IMR-90 (cell line): ENCODE results near the gene TBC1D23. TPM values are rescaled to one million over a fixed set of nuclear protein-coding genes. Genes with fewer than 3 reads are reported as not detected.

Source experiments
- ATAC-seq: fragments of 200-7000 bp; cut with Tn5 transposase; 2 replicates; pipeline ENCODE4 v1.9.1; 2020; ENCODE audit warnings: low read depth, mild to moderate bottlenecking, moderate library complexity
- BruUV-seq: library from RNA; stranded (reverse); fragments of 400-500 nt; replicated peaks from 2 replicates; lab custom pipeline; 2021; lab: Mats Ljungman, UMichigan
- CTCF ChIA-PET: fragments of 300-600 bp; formaldehyde crosslinking; extraction: SDS; loops from one replicate; lab custom pipeline; 2021; ENCODE audit warnings: antibody characterized with exemption; lab: Yijun Ruan, JAX
- POLR2A ChIA-PET: fragments of 300-600 bp; sonication (Branson Sonifier 250); formaldehyde crosslinking; loops from one replicate; lab custom pipeline; 2022; ENCODE audit warnings: antibody characterized with exemption; ENCODE audit not compliant: unreplicated experiment; lab: Charles Lee
- DNase-seq: peaks from one replicate; pipeline ENCODE4 v3.0.0; 2013
- H2AFZ ChIP-seq: replicated peaks from 2 replicates; pipeline ENCODE3; 2013; ENCODE audit warnings: low read length, mild to moderate bottlenecking; ENCODE audit not compliant: poor library complexity
- H2AK5ac ChIP-seq: 2 replicates; pipeline ENCODE4 v1.6.1; 2013; ENCODE audit warnings: low read depth, low read length, inconsistent platforms
- H2AK9ac ChIP-seq: replicated peaks from 2 replicates; pipeline ENCODE3; 2013; ENCODE audit warnings: mild to moderate bottlenecking, low read depth, low read length, moderate library complexity; ENCODE audit not compliant: poor library complexity
- H2BK120ac ChIP-seq: 2 replicates; pipeline ENCODE4 v1.6.1; 2013; ENCODE audit warnings: low read depth, low read length, inconsistent platforms
- H2BK15ac ChIP-seq: 3 replicates; pipeline ENCODE4 v1.6.1; 2013; ENCODE audit warnings: low read depth, low read length, inconsistent platforms
- H2BK20ac ChIP-seq: 2 replicates; pipeline ENCODE4 v1.6.1; 2013; ENCODE audit warnings: low read depth, mild to moderate bottlenecking, inconsistent platforms, low read length, moderate library complexity
- H2BK5ac ChIP-seq: 2 replicates; pipeline ENCODE4 v1.6.1; 2013; ENCODE audit warnings: mild to moderate bottlenecking, low read depth, low read length, inconsistent platforms; ENCODE audit not compliant: poor library complexity, severe bottlenecking
- H3K14ac ChIP-seq: replicated peaks from 2 replicates; pipeline ENCODE4 v1.6.1; 2013; ENCODE audit warnings: low read depth, low read length, inconsistent platforms
- H3K18ac ChIP-seq: 2 replicates; pipeline ENCODE4 v1.6.1; 2013; ENCODE audit warnings: low read depth, low read length, control low read depth
- H3K23ac ChIP-seq: 2 replicates; pipeline ENCODE4 v1.6.1; 2013; ENCODE audit warnings: low read depth, low read length, inconsistent platforms
- H3K27ac ChIP-seq: 2 replicates; pipeline ENCODE4 v1.5.1; 2013; ENCODE audit warnings: mild to moderate bottlenecking, control low read depth, low read length; ENCODE audit not compliant: insufficient read depth
- H3K27me3 ChIP-seq: 2 replicates; pipeline ENCODE4 v1.6.1; 2013; ENCODE audit warnings: low read length; ENCODE audit not compliant: control insufficient read depth, insufficient read depth
- H3K36me3 ChIP-seq: 2 replicates; pipeline ENCODE4 v1.6.1; 2013; ENCODE audit warnings: low read length, mixed read lengths; ENCODE audit not compliant: control insufficient read depth, insufficient read depth
- H3K4ac ChIP-seq: 2 replicates; pipeline ENCODE4 v1.6.1; 2013; ENCODE audit warnings: low read depth, low read length, inconsistent platforms
- H3K4me1 ChIP-seq: 2 replicates; pipeline ENCODE4 v1.6.1; 2013; ENCODE audit warnings: low read length, mixed read lengths; ENCODE audit not compliant: control insufficient read depth, insufficient read depth
- H3K4me2 ChIP-seq: 2 replicates; pipeline ENCODE4 v1.6.1; 2013; ENCODE audit warnings: low read depth, mild to moderate bottlenecking, control low read depth, low read length, moderate library complexity
- H3K4me3 ChIP-seq: 2 replicates; pipeline ENCODE4 v1.5.1; 2013; ENCODE audit warnings: low read depth, mild to moderate bottlenecking, control low read depth, low read length, moderate library complexity; ENCODE audit not compliant: insufficient read depth
- H3K56ac ChIP-seq: 2 replicates; pipeline ENCODE4 v1.6.1; 2013; ENCODE audit warnings: low read length, inconsistent platforms; ENCODE audit not compliant: insufficient read depth; ENCODE audit errors: extremely low read depth
- H3K79me1 ChIP-seq, 2 experiments: 2 replicates each; pipeline ENCODE4 v1.6.1; 2013; ENCODE audit warnings: low read length in 2 of 2, inconsistent platforms in 1 of 2, low read depth in 1 of 2
- H3K9ac ChIP-seq: 2 replicates; pipeline ENCODE4 v1.6.1; 2013; ENCODE audit warnings: low read depth, low read length, control low read depth
- H3K9me1 ChIP-seq: 2 replicates; pipeline ENCODE4 v1.6.1; 2013; ENCODE audit warnings: low read length, inconsistent platforms; ENCODE audit not compliant: insufficient read depth
- H3K9me3 ChIP-seq: 2 replicates; pipeline ENCODE4 v1.6.1; 2013; ENCODE audit warnings: low read length; ENCODE audit not compliant: control insufficient read depth, insufficient read depth
- H4K20me1 ChIP-seq: 2 replicates; pipeline ENCODE4 v1.6.1; 2013; ENCODE audit warnings: low read length, inconsistent platforms; ENCODE audit not compliant: insufficient read depth
- H4K5ac ChIP-seq: 2 replicates; pipeline ENCODE4 v1.6.1; 2013; ENCODE audit warnings: mild to moderate bottlenecking, low read depth, low read length, control low read depth
- H4K8ac ChIP-seq, 2 experiments: 2 replicates each; pipeline ENCODE4 v1.6.1; 2013; ENCODE audit warnings: low read depth in 2 of 2, low read length in 2 of 2, control low read depth in 1 of 2, inconsistent platforms in 1 of 2
- H4K91ac ChIP-seq: 2 replicates; pipeline ENCODE4 v1.6.1; 2013; ENCODE audit warnings: low read depth, low read length, inconsistent platforms; ENCODE audit not compliant: insufficient read depth
- CEBPB ChIP-seq: IDR thresholded peaks from 2 replicates; pipeline ENCODE4 v1.6.1; 2012; ENCODE audit warnings: low read depth, low read length, improper control_type of control experiment
- MAFK ChIP-seq: IDR thresholded peaks from 2 replicates; pipeline ENCODE4 v1.6.1; 2012; ENCODE audit warnings: low read depth, low read length, improper control_type of control experiment
- MAZ ChIP-seq: IDR thresholded peaks from 2 replicates; pipeline ENCODE4 v1.6.1; 2012; ENCODE audit warnings: low read depth, mild to moderate bottlenecking, low read length, improper control_type of control experiment, moderate library complexity, borderline replicate concordance
- POLR2A ChIP-seq: IDR thresholded peaks from 2 replicates; pipeline ENCODE4 v1.6.1; 2012; ENCODE audit warnings: mild to moderate bottlenecking, low read depth, low read length
- RCOR1 ChIP-seq: IDR thresholded peaks from 2 replicates; pipeline ENCODE4 v1.6.1; 2012; ENCODE audit warnings: mild to moderate bottlenecking, low read length, improper control_type of control experiment; ENCODE audit not compliant: insufficient replicate concordance
- WGBS, 2 experiments: methylation state at CpG; one replicate each; pipeline versions ENCODE4 v1.1.5 to v1.1.7; 2013; ENCODE audit warnings: missing lambda C conversion rate in 2 of 2; ENCODE audit not compliant: insufficient read length in 1 of 2; ENCODE audit errors: extremely low coverage in 2 of 2; 5-methylcytosine and 5-hydroxymethylcytosine counted together
- dilution Hi-C: fragments of 300-500 bp; cut with HindIII; formaldehyde crosslinking; loops from one replicate; pipeline ENCODE4 v1.14.3; 2018; ENCODE audit warnings: low sequenced_read_pairs; ENCODE audit not compliant: unreplicated experiment
- in situ Hi-C: fragments of 300-500 bp; cut with MboI; formaldehyde crosslinking; loops from 3 replicates; pipeline ENCODE4 v1.14.3; 2019; ENCODE audit warnings: low sequenced_read_pairs, inconsistent platforms, mixed read lengths
- intact Hi-C: fragments of 100-400 bp; cut with micrococcal nuclease; formaldehyde crosslinking; loops from 2 replicates; pipeline ENCODE4 v1.10.0; 2022
- polyA plus RNA-seq, 3 experiments: library from polyadenylated mRNA; depleted of rRNA; stranded (reverse); fragments of >200 nt; gene quantifications; 2 replicates each; pipeline ENCODE4 v1.2.3, GENCODE V29; 2012; ENCODE audit warnings: low replicate concordance in 1 of 3
- total RNA-seq: library from RNA; depleted of rRNA; stranded (reverse); fragments of >200 nt; gene quantifications from 2 replicates; pipeline ENCODE4 v1.2.3, GENCODE V29; 2012
- TF ChIP-seq, protein P1 (sequence below): conservative IDR thresholded peaks from 2 replicates; pipeline ENCODE4 v1.5.1; 2012; ENCODE audit warnings: mild to moderate bottlenecking, low read depth, low read length, improper control_type of control experiment
- TF ChIP-seq, protein P2 (sequence below): fragments of 150-350 bp; IDR thresholded peaks from 2 replicates; pipeline ENCODE4 v1.6.1; 2016; ENCODE audit warnings: low read depth, mild to moderate bottlenecking, low read length, moderate library complexity, borderline replicate concordance
- TF ChIP-seq, protein P3 (sequence below): fragments of 150-350 bp; IDR thresholded peaks from 2 replicates; pipeline ENCODE4 v1.6.1; 2017; ENCODE audit warnings: mild to moderate bottlenecking, antibody characterized with exemption, low read length, low read depth

TBC1D23 gene
- total and polyA plus RNA-seq, 2 of the 4 experiments (the other 2 are of a cell fraction), result 21.2 to 67.0 TPM

DNA sequence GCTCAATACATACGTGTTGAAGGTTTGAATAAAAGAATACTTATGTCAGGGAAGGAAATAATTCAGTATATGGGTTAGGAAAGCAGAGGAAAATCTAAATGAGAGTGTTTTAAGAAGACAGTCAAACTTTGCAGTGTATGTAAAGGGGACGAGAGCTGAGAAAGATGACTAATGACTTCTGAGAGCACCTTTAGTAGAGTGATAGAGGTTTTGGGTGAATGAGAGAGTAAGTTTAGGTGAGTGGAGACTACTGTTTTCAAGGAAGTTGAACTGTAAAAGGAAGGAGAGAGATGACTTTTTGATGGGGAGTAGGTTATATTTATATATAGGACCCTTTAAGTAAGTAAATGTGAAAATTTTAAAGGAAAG, 9.4 kb downstream of the TBC1D23 start (continued):
- TF ChIP-seq RCOR1, result no peak

DNA sequence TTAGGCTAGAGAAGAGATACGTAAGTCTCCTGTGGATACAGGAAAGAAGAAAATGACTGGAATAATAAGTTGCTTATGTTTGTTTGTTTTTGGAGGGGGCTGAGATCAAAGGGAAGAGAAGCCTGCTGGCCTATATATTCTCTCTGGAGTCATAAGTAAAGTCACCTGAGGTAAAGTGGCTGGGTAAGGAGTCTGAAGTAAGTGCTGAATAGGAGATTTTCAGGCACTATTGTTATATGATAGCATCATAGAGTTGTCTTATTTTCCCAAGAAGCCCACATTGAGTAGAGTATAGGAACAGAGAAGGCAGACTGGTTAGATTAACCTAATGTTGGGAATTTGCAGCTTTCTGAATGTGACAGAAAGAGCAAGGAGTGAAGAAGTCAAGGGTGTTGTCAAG, 10.7 kb downstream of the TBC1D23 start:
- no peaks in the 10 kb centered on the region; the same call in 1 of the 2 replicates for H3K9me1 ChIP-seq
- H3K9ac ChIP-seq, result no peak overlapping the region
- H3K9me3 ChIP-seq, result no peaks in the 10 kb centered on the region
- peak overlapping the region; percentile 41; the same call in 1 of the 2 replicates for H3K4ac ChIP-seq
- H4K91ac ChIP-seq, result 0 out of 2 replicates have a peak overlapping the region, but pooled peaks have one; percentile 15
- no peak overlapping the region; the same call in 1 of the 2 replicates for H3K18ac ChIP-seq
- H2AFZ ChIP-seq, result no peak overlapping the region
- H3K27ac ChIP-seq, result no peak overlapping the region
- no peaks in the 10 kb centered on the region for H3K27me3 ChIP-seq
- peak overlapping the region; percentile 77; the same call in 1 of the 3 replicates for H2BK15ac ChIP-seq
- dilution Hi-C loops (no loop called here), in situ Hi-C loops (no loop called here), intact Hi-C loops (no loop called here)
- no peak overlapping the region for H3K4me3 ChIP-seq
- no peak overlapping the region for H2BK5ac ChIP-seq
- H3K14ac ChIP-seq, result no peak overlapping the region; the same call in 1 of the 2 replicates
- peaks cover 13 to 47% of the 10 kb centered on the region in 2 experiments for H3K79me1 ChIP-seq
- H3K4me1 ChIP-seq, result peaks cover 6% of the 10 kb centered on the region; the same call in 1 of the 2 replicates
- no peak overlapping the region for H3K56ac ChIP-seq
- H3K36me3 ChIP-seq, result no peaks in the 10 kb centered on the region
- no peak for ATAC-seq
- no peak for DNase-seq
- no peak overlapping the region for H2AK9ac ChIP-seq
- TF ChIP-seq, protein P1, sequence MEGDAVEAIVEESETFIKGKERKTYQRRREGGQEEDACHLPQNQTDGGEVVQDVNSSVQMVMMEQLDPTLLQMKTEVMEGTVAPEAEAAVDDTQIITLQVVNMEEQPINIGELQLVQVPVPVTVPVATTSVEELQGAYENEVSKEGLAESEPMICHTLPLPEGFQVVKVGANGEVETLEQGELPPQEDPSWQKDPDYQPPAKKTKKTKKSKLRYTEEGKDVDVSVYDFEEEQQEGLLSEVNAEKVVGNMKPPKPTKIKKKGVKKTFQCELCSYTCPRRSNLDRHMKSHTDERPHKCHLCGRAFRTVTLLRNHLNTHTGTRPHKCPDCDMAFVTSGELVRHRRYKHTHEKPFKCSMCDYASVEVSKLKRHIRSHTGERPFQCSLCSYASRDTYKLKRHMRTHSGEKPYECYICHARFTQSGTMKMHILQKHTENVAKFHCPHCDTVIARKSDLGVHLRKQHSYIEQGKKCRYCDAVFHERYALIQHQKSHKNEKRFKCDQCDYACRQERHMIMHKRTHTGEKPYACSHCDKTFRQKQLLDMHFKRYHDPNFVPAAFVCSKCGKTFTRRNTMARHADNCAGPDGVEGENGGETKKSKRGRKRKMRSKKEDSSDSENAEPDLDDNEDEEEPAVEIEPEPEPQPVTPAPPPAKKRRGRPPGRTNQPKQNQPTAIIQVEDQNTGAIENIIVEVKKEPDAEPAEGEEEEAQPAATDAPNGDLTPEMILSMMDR, result no peak
- TF ChIP-seq, protein P2, sequence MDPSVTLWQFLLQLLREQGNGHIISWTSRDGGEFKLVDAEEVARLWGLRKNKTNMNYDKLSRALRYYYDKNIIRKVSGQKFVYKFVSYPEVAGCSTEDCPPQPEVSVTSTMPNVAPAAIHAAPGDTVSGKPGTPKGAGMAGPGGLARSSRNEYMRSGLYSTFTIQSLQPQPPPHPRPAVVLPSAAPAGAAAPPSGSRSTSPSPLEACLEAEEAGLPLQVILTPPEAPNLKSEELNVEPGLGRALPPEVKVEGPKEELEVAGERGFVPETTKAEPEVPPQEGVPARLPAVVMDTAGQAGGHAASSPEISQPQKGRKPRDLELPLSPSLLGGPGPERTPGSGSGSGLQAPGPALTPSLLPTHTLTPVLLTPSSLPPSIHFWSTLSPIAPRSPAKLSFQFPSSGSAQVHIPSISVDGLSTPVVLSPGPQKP, result no peak
- TF ChIP-seq MAZ (no peak), MAFK (no peak), POLR2A (no peak), CEBPB (no peak), RCOR1 (no peak)
- TF ChIP-seq, protein P3, sequence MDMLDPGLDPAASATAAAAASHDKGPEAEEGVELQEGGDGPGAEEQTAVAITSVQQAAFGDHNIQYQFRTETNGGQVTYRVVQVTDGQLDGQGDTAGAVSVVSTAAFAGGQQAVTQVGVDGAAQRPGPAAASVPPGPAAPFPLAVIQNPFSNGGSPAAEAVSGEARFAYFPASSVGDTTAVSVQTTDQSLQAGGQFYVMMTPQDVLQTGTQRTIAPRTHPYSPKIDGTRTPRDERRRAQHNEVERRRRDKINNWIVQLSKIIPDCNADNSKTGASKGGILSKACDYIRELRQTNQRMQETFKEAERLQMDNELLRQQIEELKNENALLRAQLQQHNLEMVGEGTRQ, result no peak
- 0 out of 2 replicates have a peak overlapping the region, but pooled peaks have one; percentile 61 for H2AK5ac ChIP-seq
- H2BK120ac ChIP-seq, result peak overlapping the region; percentile 59; the same call in 1 of the 2 replicates
- no TSS peak for BruUV-seq
- H4K8ac ChIP-seq, result peak overlapping the region in 1 of 2 experiments; percentile 56; a peak in 2 of 4 replicates
- ChIA-PET POLR2A (no interaction called here), CTCF (no interaction called here)
- peak overlapping the region; percentile 12; the same call in 1 of the 2 replicates for H3K23ac ChIP-seq
- peaks cover 13% of the 10 kb centered on the region; the same call in 1 of the 2 replicates for H4K20me1 ChIP-seq
- peak overlapping the region; percentile 59; the same call in 1 of the 2 replicates for H2BK20ac ChIP-seq
- 100% methylated on average over 1 of the region's 1 CpG; no CpG with 5 or more reads in 1 of the 2 experiments for WGBS, 2 experiments
- no peak overlapping the region for H3K4me2 ChIP-seq
- no peak overlapping the region; the same call in 1 of the 2 replicates for H4K5ac ChIP-seq
